Activated CD4-positive, alpha-beta T cell treated with anti-CD3 and anti-CD28 coated beads, Interleukin-2, amount 50 U/mL, for 16 hours (primary cell): Measurements from ENCODE around the gene ADA.

Experiments used
- DNase-seq: peaks from one replicate; pipeline ENCODE4 v3.0.0-alpha.2; 2020

ADA gene

GRCh38 chr20:44573501-44573869 lies 78.0 kb downstream of the ADA start:
- DNase-seq = no peak

- no peak for DNase-seq
These were observed 78.7 kb downstream of the ADA start for GRCh38 chr20:44572551-44573500.

- no peak for DNase-seq
These were observed 80.0 kb downstream of the ADA start for GRCh38 chr20:44571362-44571988.

- DNase-seq = no peak
These were observed 81.1 kb downstream of the ADA start for GRCh38 chr20:44570367-44570766.
